NOMO-1 (cell line): ENCODE results near the gene PTPN11.
"Not testable (repeated sequence)": the region's sequence is repeated elsewhere in the genome, so short reads cannot be mapped to it uniquely, and the experiment has no call there.

Experiments used
- DNase-seq, 2 experiments: peaks; one replicate each; lab custom pipeline; 2025; ENCODE audit not compliant: unreplicated experiment in 2 of 2; lab: John Stamatoyannopoulos, UW

PTPN11 gene

DNA sequence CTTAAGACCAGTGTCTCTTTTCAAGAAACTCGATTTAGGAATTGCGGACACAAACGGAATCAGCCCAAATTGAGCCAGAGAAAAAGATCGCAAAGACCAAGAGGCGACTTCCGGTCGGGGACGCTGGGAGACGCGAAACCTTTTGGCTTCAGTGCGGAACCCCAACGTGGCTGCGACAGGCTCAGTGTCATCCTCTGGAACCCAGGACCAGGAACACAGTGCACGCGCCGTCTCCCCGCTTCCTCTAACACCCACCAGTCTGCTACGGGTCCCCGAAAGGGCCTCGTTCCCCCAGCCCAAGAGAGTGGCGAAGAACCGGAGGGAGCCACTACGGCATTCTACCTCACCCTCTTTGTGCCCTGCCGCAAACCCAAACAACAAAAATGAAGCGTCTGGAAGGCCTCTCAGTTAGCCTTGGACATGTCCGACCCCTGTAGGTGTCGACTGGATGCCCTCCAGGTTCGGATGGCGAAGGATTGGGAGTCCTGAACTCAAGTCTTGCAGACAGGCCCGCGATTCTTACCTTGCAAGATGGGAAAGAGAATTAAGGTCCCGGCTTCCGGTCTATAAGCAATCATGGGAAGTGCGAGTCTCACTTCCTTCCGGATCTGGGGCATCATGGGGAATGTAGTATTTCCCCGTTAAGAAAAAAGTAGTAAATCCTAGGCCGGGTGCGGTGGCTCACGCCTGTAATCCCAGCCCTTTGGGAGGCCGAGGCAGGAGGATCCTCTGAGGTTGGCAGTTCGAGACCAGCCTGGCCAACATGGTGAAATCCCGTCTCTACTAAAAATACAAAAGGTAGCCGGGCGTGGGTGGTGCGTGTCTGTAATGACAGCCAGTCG, 9.5 kb upstream of the PTPN11 start, which contains the start of gene RPL6:
TSS of gene RPL6 (minus strand) at position 542 of the 842 bp plus-strand sequence. CDS start 949 bp downstream, outside the sequence.
- DNase-seq, result peak; percentile 78 to 90

- DNase-seq, result no peak
Measured at GRCh38 chr12:112409906-112410244, 8.9 kb upstream of the PTPN11 start.

DNA sequence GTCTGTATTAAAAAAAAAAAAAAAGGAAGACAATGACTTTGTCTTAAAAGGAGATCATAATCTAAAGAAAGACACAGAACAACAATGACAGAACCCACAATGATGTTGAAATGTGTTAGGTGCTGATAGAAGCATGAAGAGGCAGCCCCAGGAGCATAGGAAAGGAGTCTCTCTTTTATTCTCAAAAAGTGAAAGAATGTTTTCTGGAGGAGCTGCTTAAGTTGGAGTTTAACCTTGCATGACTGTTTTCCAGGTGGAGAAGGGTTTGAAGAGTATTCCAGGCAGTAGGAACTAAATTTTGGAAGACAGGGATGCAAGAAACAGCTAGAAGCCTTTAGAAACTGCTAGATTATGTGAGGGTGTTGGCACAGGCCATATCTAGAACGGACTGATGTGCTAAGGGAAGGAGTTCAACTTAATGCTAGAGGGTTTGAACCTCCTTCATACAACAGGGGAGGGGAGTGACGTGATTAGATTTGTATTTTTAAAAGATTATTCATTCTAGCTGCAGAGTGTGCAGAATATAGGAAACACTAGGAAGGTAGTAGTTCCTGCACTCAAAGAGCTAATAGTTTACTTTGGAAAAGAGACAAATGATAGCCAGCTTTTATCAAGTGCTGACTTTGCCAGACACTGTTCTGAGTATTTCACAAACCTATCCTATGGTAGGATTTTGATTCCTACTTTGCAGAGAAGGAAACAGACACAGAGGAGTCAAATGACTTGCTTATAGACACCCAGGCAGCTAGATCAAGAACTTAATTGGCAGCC, 4.7 kb upstream of the PTPN11 start:
- no peak for DNase-seq

GRCh38 chr12:112415457-112415856, 3.3 kb upstream of the PTPN11 start:
- DNase-seq, result not testable (repeated sequence)

DNA sequence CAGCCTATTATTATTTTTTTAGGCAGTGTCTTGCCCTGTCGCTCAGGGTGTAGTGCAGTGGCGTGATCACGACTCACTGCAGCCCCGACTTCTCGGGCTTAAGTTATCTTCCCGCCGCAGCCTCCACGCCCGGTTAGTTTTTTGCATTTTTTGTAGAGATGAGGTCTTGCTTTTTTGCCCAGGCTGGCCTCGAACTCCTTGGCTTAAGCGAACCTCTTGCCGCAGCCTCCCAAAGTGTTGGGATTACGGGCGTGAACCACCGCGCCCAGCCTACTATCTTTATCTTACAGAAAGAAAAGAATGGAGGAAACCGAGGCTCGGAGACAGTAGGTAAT, 507 bp upstream of the PTPN11 start:
- no peak for DNase-seq

DNA sequence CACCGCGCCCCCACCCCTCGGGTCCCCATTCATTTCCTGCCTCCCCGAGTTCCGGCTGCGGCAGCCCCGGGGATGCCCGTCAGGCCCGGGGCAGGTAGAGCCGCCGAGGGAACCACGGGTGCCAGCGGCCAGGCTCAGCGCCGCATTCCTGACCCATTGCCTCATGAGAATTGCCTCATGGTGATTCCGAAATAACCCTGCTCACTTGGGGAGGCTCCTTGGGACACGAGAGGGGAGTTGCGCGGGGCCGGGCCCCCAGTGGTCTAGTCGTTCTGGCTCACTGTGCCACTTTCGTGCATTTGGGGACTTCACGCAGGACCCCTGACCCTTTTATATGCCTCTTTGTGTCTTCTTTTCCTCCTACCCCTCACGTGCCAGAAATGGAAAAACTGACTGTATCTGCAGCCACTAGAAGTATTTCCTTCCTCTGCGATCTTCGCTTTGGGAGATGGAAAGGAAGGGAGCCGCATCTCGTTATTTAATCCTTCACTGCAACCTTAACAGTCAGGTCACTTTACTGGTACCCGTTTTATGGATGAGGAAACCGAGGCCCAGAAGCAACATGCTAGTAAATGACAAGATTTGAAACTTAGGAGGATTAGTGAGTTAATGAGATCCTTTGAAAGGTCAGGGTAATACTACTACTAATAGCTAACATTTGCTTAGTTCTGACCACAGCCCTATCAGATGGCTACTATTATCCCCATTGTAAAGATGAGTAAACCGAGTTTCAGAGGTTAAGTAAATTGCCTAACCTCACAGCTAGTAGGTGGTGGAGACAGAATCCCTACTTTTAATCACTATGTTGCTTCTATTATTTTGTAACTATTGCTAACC, 768 bp downstream of the PTPN11 start:
- peak; percentile 22 to 45 for DNase-seq

DNA sequence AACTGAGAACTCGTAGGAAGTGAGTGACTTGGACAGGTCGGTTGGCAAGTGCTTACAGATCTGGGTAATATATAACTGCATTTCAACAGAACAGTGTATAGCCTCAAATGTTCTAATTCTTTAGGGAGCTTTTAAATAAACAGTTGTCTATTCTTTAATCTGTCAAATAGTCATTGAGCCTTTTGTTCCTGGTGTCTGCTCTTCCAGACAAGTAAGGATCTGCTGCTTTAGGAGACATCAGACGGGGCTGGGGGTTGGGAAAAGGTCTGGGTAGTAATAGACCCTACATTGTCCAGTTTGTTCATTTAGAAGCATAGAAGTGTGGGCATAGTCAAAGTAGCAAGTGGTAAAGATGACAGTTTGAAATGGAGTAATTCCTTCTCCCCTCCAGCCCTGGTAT, 2.0 kb downstream of the PTPN11 start:
- no peak for DNase-seq

- no peak for DNase-seq
Measured at GRCh38 chr12:112421363-112421762, 2.6 kb downstream of the PTPN11 start.

DNA sequence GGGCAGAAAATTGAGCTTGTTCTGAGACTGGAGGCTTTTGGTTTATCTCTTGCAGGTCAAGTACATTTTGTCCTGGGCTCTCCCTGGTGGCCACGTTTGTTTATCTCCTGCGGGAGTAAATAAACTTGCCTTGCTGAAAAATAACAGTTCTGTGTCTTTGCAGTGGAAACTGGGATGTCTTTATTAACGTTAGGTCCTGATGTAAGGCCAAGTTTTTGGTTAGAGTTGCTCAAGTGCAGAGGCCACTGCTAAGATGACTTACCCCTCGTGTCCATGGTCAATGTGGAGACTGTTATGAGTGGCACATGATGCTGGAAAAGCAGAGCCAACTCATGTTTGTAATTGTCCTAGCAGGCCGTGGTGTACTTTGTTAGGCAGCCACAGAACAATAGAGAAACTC, 3.8 kb downstream of the PTPN11 start:
- no peak for DNase-seq

DNA sequence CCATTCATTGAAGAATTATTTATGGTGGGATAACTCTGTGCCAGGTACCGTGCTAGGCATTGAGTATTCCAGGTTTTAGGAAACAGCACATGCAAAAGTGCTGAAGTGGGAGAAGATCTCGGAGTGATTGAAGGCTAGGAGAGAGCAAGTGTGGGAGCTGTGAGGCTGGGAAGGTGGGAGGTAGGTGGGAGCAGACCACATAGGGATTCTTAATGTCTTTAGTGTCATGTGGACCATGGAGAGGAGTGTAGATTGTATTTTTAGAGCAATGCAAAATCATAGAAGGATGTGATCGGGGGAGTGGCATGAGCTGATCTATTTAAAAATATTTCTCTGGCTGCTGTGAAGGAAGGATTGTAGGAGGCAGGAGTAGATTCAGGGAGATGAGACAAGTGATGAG, 5.4 kb downstream of the PTPN11 start:
- no peak for DNase-seq

- DNase-seq, result no peak
Measured at GRCh38 chr12:112425582-112426382, 7.0 kb downstream of the PTPN11 start.

DNA sequence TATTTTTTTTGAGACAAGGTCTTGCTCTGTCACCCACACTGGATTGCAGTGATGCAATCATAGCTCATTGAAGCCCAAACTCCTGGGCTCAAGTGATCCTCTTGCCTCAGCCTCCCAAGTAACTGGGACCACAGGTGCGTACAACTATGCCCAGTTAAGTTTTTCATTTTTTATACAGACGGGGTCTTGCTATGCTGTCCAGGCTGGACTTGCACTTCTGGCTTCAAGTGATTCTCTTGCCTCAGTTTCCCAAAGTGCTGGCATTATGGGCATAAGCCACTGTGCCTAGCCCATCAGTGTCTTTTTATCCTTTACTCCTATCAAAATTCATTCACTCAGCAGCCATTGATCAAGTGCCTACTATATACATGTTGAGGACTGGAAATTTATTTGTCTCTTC, 9.0 kb downstream of the PTPN11 start:
- no peak for DNase-seq

DNA sequence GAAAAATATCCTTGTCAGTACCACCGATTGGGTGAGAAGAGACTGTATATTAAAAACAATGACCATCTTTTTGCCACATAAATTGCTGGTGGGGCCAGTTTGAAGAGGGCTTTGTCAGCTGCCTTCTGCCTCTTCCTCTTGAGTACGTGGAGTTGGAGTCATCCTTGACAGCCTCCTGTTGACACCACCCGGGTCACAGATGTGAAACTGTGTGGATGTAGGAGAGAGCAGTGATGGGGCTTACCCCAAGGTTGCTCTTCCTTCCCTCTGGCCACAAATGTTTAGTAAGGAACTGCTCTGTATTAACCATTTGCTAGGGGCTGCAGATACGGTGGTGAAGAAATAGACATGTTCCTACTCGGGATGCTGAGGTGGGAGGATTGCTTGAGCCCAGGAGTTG, 12.2 kb downstream of the PTPN11 start:
- DNase-seq, result no peak

DNA sequence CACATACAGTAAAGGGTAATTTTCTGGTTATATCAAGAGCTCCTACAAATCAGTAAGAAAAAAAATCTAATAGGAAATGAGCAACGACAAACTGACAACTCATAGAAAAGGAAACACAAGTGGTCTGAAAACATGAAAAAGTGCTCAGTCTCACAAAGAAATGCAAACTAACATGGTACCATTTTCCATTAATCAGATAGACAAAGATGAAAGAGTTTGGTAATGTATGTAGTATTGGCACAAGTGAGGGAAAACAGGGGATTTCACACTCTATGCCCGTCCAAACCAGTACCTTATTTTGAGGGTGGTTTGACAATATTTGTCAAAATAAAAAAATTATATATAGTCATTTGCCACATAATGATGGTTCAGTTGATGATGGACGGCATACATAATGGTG, 13.2 kb downstream of the PTPN11 start:
- no peak for DNase-seq

GRCh38 chr12:112433551-112433950, 14.8 kb downstream of the PTPN11 start:
- DNase-seq, result no peak

DNA sequence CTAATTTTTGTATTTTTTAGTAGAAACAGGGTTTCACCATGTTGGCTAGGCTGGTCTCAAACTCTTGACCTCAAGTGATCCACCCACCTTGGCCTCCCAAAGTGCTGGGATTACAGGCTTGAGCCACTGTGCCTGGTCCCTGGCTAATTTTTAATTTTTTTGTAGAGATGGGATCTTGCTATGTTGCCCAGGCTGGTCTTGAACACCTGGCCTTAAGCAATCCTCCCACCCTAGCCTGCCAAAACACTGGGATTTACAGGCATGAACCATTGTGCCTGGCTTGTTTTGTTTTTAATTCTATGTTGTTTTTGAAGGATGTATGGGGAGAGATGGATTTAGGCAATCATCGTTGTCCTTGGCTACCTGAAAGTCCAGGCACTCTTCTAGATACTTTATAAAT, 19.9 kb downstream of the PTPN11 start:
- not testable (repeated sequence) for DNase-seq

GRCh38 chr12:112439769-112440168, 21.0 kb downstream of the PTPN11 start:
- no peak for DNase-seq

- not testable (repeated sequence) for DNase-seq
Measured at GRCh38 chr12:112440653-112441052, 21.9 kb downstream of the PTPN11 start.

GRCh38 chr12:112443916-112444315, 25.2 kb downstream of the PTPN11 start:
- DNase-seq, result no peak

DNA sequence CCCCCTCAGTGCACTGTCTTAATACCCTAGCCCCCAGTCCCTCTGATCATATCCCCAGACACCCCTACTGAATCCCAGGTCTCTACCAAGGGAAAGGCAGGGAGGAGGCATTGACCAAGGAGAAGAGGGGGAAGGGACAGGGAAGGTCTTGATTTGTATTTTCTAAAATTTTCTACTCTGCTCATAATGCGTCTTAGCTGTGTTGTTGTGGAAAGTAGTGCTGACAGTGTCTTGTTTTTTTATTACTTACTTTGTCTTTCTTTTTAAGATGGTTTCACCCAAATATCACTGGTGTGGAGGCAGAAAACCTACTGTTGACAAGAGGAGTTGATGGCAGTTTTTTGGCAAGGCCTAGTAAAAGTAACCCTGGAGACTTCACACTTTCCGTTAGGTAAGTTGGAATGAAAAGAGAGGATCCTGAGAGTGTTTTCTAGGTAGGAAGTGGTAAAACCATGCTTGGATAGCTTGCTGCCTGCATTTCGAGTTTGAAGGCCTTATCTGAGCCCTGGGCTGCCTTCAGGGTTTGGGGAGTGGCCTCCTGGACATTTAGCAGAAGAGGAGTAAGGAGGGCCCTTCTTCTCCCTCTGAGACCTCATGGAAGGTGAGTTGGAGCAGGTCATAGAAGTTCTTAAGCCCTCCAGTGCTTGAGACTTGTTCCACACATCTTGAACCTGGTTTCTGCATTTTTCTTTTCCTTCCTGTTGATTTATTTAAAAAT, 27.4 kb downstream of the PTPN11 start:
- DNase-seq, result no peak
